Astrocyte (in vitro differentiated cells and primary cell): ENCODE data around the gene DCP2. TPM values are rescaled to one million over a fixed set of nuclear protein-coding genes. Genes with fewer than 3 reads are reported as not detected.

ENCODE experiments used
- DNase-seq: peaks from one replicate; pipeline ENCODE4 v3.0.0-alpha.2; 2010; ENCODE audit warnings: low read depth
- FAIRE-seq: peaks from 2 replicates; lab custom pipeline; 2011; peaks lifted over from hg19 to GRCh38; lab: Jason Lieb, UNC
- H2AFZ ChIP-seq: 2 replicates; pipeline ENCODE4 v1.6.0; 2012; ENCODE audit warnings: low read depth, low read length, inconsistent platforms
- H3K27ac ChIP-seq: 2 replicates; pipeline ENCODE4 v1.5.1; 2011; ENCODE audit warnings: low read depth, low read length, inconsistent platforms
- H3K27me3 ChIP-seq: 2 replicates; pipeline ENCODE4 v1.6.0; 2011; ENCODE audit warnings: low read length, inconsistent platforms; ENCODE audit not compliant: insufficient read depth
- H3K36me3 ChIP-seq: 2 replicates; pipeline ENCODE4 v1.5.1; 2011; ENCODE audit warnings: low read length, inconsistent platforms; ENCODE audit not compliant: insufficient read depth
- H3K4me1 ChIP-seq: 2 replicates; pipeline ENCODE4 v1.5.1; 2011; ENCODE audit warnings: low read length, inconsistent platforms; ENCODE audit not compliant: insufficient read depth
- H3K4me2 ChIP-seq: 2 replicates; pipeline ENCODE4 v1.6.0; 2012; ENCODE audit warnings: low read length, inconsistent platforms
- H3K4me3 ChIP-seq: 2 replicates; pipeline ENCODE4 v1.5.1; 2011; ENCODE audit warnings: low read depth, mild to moderate bottlenecking, low read length, inconsistent platforms; ENCODE audit not compliant: insufficient read depth
- H3K79me2 ChIP-seq: 2 replicates; pipeline ENCODE4 v1.6.0; 2012; ENCODE audit warnings: mild to moderate bottlenecking, low read length, inconsistent platforms; ENCODE audit not compliant: insufficient read depth
- H3K9ac ChIP-seq: 2 replicates; pipeline ENCODE4 v1.6.0; 2012; ENCODE audit warnings: mild to moderate bottlenecking, low read length, inconsistent platforms
- H3K9me3 ChIP-seq: 2 replicates; pipeline ENCODE4 v1.5.1; 2012; ENCODE audit warnings: low read depth, mild to moderate bottlenecking, low read length, inconsistent platforms; ENCODE audit not compliant: insufficient read depth
- H4K20me1 ChIP-seq: 2 replicates; pipeline ENCODE4 v1.6.0; 2012; ENCODE audit warnings: low read length, inconsistent platforms; ENCODE audit not compliant: insufficient read depth
- H3K27ac Mint-ChIP-seq: one replicate; pipeline ENCODE4 v1.8.0; 2021; ENCODE audit warnings: mild to moderate bottlenecking, mixed read lengths; ENCODE audit not compliant: unreplicated experiment
- H3K27me3 Mint-ChIP-seq: one replicate; pipeline ENCODE4 v1.8.0; 2021; ENCODE audit warnings: low read depth, mixed read lengths; ENCODE audit not compliant: unreplicated experiment
- H3K36me3 Mint-ChIP-seq: one replicate; pipeline ENCODE4 v1.8.0; 2021; ENCODE audit warnings: low read depth, mixed read lengths; ENCODE audit not compliant: unreplicated experiment
- H3K4me1 Mint-ChIP-seq: one replicate; pipeline ENCODE4 v1.8.0; 2021; ENCODE audit warnings: low read depth, mixed read lengths; ENCODE audit not compliant: unreplicated experiment
- H3K4me3 Mint-ChIP-seq: one replicate; pipeline ENCODE4 v1.8.0; 2021; ENCODE audit warnings: mild to moderate bottlenecking, moderate library complexity, mixed read lengths; ENCODE audit not compliant: unreplicated experiment
- H3K9me3 Mint-ChIP-seq: one replicate; pipeline ENCODE4 v1.8.0; 2021; ENCODE audit warnings: mild to moderate bottlenecking, mixed read lengths; ENCODE audit not compliant: unreplicated experiment
- CTCF ChIP-seq: IDR thresholded peaks from 2 replicates; pipeline ENCODE4 v1.5.1; 2011; ENCODE audit warnings: low read depth, mild to moderate bottlenecking, inconsistent platforms, low read length, moderate library complexity; ENCODE audit not compliant: insufficient read depth
- EZH2 ChIP-seq: IDR thresholded peaks from 2 replicates; pipeline ENCODE4 v1.6.1; 2012; ENCODE audit warnings: mild to moderate bottlenecking, low read length, inconsistent platforms; ENCODE audit not compliant: insufficient read depth
- total RNA-seq: library from RNA; stranded (reverse); gene quantifications from 2 replicates; pipeline ENCODE4 v1.2.1, GENCODE V29; 2021

The DCP2 gene
- total RNA-seq, 1 donor from 2014 or later: 48.9 TPM

- Histone ChIP-seq H2AFZ (no peak overlapping the region), H3K27me3 (no peaks in the 10 kb centered on the region), H3K4me1 (peaks cover 33% of the 10 kb centered on the region), H3K9me3 (no peaks in the 10 kb centered on the region), H4K20me1 (no peaks in the 10 kb centered on the region), H3K27ac (peak overlapping the region; percentile 40), H3K4me3 (no peak overlapping the region), H3K36me3 (peaks cover 4% of the 10 kb centered on the region), H3K4me2 (peak overlapping the region; percentile 67), H3K79me2 (no peaks in the 10 kb centered on the region), H3K9ac (peak overlapping the region; percentile 32)
- H3K36me3 Mint-ChIP-seq: peaks cover 30% of the 10 kb centered on the region
- peak overlapping the region; percentile 35 for H3K27ac Mint-ChIP-seq
- no peaks in the 10 kb centered on the region for H3K27me3 Mint-ChIP-seq
- peak overlapping the region; percentile 9 for H3K4me3 Mint-ChIP-seq
- peak; percentile 88 for DNase-seq
- no peak for TF ChIP-seq EZH2
- TF ChIP-seq CTCF: no peak
- peak; percentile 68 for FAIRE-seq
- peaks cover 34% of the 10 kb centered on the region for H3K4me1 Mint-ChIP-seq
- H3K9me3 Mint-ChIP-seq: no peaks in the 10 kb centered on the region
Measured at GRCh38 chr5:113050721-113051382, 74.3 kb downstream of the DCP2 start.

- no peak for FAIRE-seq
- Histone ChIP-seq H3K4me1 (peaks cover 27% of the 10 kb centered on the region), H3K4me2 (no peak overlapping the region), H3K36me3 (peaks cover 4% of the 10 kb centered on the region), H3K9me3 (no peaks in the 10 kb centered on the region), H2AFZ (no peak overlapping the region), H3K27ac (no peak overlapping the region), H3K27me3 (no peaks in the 10 kb centered on the region), H3K79me2 (no peaks in the 10 kb centered on the region), H4K20me1 (no peaks in the 10 kb centered on the region), H3K9ac (no peak overlapping the region), H3K4me3 (no peak overlapping the region)
- Mint-ChIP-seq H3K36me3 (peaks cover 30% of the 10 kb centered on the region), H3K27ac (peak overlapping the region; percentile 22), H3K4me1 (peaks cover 31% of the 10 kb centered on the region), H3K4me3 (no peak overlapping the region), H3K9me3 (no peaks in the 10 kb centered on the region), H3K27me3 (no peaks in the 10 kb centered on the region)
- no peak for DNase-seq
- no peak for TF ChIP-seq EZH2
Measured at GRCh38 chr5:113052041-113052795, 75.6 kb downstream of the DCP2 start.

DNA sequence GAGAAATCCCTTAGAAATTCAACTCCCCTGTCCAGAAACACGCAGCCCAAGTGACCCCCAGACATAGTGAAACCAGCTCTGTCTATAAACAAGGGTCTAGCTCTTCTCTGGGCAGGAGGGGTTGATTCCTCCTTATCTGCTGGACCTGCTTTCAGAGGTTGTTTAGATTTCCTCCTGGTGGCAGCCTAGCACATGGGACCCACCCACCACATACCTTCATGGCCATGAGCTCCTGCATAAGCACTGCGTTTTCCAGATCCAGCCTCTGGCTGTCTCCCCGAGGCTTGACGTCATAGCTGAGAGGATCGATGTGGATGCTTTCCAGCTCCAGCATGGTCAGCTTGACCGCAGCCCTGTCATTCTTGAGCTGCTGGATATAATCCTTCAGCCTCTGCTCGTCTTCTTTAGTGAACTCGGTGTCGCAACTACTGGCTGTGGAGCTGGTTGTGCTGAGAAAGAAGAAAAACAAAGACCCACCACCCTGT, 77.0 kb downstream of the DCP2 start:
- H3K27ac Mint-ChIP-seq: no peak overlapping the region
- Histone ChIP-seq H3K4me3 (no peak overlapping the region), H3K9me3 (no peaks in the 10 kb centered on the region), H3K9ac (no peak overlapping the region), H3K36me3 (peaks cover 4% of the 10 kb centered on the region), H4K20me1 (no peaks in the 10 kb centered on the region), H3K4me1 (peaks cover 23% of the 10 kb centered on the region), H2AFZ (no peak overlapping the region), H3K79me2 (no peaks in the 10 kb centered on the region), H3K27ac (no peak overlapping the region), H3K4me2 (no peak overlapping the region), H3K27me3 (no peaks in the 10 kb centered on the region)
- FAIRE-seq (no peak), DNase-seq (peak; percentile 63)
- peaks cover 29% of the 10 kb centered on the region for H3K4me1 Mint-ChIP-seq
- no peak overlapping the region for H3K4me3 Mint-ChIP-seq
- peaks cover 28% of the 10 kb centered on the region for H3K36me3 Mint-ChIP-seq
- H3K27me3 Mint-ChIP-seq: no peaks in the 10 kb centered on the region
- TF ChIP-seq EZH2 (no peak), CTCF (no peak)
- no peaks in the 10 kb centered on the region for H3K9me3 Mint-ChIP-seq
